ENCODE results near the gene GFRA3. TPM values are rescaled to one million over a fixed set of nuclear protein-coding genes. Genes with fewer than 3 reads are reported as not detected.

Gene GFRA3
- total and polyA plus RNA-seq, 5 experiments from 2014 or later, result not detected

DNA sequence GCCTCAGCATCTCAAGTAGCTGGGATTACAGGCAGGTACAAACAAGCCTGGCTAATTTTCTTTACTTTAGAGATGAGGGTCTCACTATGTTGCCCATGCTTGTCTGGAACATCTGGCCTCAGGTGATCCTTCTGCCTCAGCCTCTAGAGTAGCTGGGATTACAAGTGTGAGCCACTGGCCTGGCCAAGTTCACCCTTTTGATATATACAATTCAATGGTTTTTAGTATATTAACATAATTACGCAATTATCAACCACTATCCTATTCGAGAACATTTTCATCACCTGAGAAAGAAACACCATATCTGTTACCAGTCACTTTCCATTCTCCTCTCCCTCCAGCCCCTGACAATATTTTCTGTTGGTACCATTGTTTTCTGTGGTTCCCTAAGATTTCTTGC is 57.6 kb downstream of the GFRA3 start:
- Mint-ChIP-seq H3K36me3 (no peaks in the 10 kb centered on the region), H3K27me3 (peaks cover 4 to 21% (median 7%) of the 10 kb centered on the region in 5 donors), H3K27ac (no peak overlapping the region), H3K4me1 (peaks cover 9 to 17% (median 16%) of the 10 kb centered on the region in 4 donors), H3K9me3 (no peaks in the 10 kb centered on the region), H3K4me3 (no peak overlapping the region)
- POLR2A ChIA-PET, result no interaction called here
- ATAC-seq, result no peak
- no peak for DNase-seq

DNA sequence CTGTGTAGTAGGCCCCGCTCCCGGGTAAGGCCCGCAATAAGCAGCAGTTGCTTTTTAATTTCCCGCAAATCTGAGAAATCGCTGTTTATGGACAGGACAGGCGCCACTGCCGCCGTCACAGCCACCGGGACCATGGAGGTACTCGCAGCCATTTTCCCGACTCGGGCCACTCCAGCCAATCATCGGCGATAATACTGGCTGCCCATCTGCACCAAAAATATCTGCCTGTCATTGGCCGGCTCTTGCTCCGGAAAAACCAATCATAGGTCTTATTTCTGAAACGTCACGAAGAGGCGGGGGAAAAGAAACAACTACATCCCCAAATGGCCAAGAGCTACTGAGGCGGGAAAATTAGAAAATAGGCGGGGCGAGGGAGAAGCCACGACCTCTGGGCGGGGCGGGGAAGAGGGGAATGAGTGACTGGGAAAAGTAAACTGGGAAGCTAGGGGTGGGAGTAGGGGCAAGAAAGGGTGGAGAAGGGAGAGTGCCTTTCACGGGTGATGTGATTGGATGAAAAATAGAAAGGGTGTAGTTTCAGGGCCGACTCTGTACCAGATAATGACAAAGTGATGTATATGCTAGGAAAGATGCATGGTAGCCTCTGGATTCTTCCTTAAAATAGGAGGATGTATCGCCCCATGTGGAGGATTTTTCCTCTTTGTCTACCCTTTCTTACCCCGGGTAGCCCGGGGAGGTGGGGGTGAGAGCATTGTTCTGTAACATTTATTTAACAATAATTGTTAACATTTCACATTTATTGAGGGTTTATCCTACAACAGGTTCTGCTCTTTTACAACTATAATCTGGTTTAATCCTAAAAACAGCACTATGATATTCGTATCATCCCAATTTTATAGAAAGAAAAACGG is 61.0 kb downstream of the GFRA3 start, which contains the start of gene CDC23:
CDC23 (minus strand) TSS at position 163 of the 869 bp plus-strand sequence; CDS start at position 152, 11 bp downstream.
- Mint-ChIP-seq H3K36me3 (peaks cover 0 to 10% (median under 1%) of the 10 kb centered on the region in 3 donors), H3K27me3 (peaks cover 0 to 2% (median 0%) of the 10 kb centered on the region in 5 donors), H3K27ac (peak within 1 kb of the TSS; percentile 94 to 99 (median 98)), H3K9me3 (no peaks in the 10 kb centered on the region), H3K4me3 (peak within 1 kb of the TSS; percentile 95 to 100 (median 98)), H3K4me1 (peaks cover 12 to 28% (median 26%) of the 10 kb centered on the region in 4 donors)
- peak; percentile 74 to 96 (median 92) for DNase-seq
- ATAC-seq, result peak; percentile 97 to 99
- POLR2A ChIA-PET, result interaction anchor here (0.6 to 3.4 kb wide), 7 partner anchors 20 to 140 kb away, joined by 3 to 18 read pairs (median 4); partner anchors contain the start of genes BRD8, FAM53C and KIF20A

DNA sequence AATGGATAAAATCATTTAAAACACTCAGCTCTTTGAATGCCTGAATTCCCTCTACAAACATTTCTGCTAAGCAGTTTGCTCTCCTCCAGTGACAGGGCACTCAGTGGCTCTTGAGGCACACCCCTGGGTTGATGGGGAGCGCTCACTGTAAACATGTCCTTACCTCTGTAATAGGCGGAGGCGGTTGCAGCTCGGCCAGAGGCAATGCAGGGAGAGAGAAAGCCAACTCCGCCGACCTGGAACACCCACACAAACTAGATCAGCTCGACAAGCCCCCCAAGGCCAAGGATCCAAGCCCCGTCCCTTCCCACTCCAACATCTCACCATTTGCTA is 61.6 kb downstream of the GFRA3 start:
- H3K9me3 Mint-ChIP-seq, result no peaks in the 10 kb centered on the region
- peak; percentile 30 to 35 for ATAC-seq
- H3K27me3 Mint-ChIP-seq, result peaks cover 0 to 2% (median 0%) of the 10 kb centered on the region in 5 donors
- peak in 1 of 10 donors; percentile 2 for DNase-seq
- H3K4me1 Mint-ChIP-seq, result peaks cover 15 to 34% (median 30%) of the 10 kb centered on the region in 4 donors
- peak overlapping the region; percentile 95 to 100 (median 98) for H3K4me3 Mint-ChIP-seq
- peak overlapping the region; percentile 94 to 99 (median 98) for H3K27ac Mint-ChIP-seq
- POLR2A ChIA-PET, result interaction anchor here (1.3 to 3.4 kb wide), 6 partner anchors 20 to 141 kb away, joined by 3 to 18 read pairs (median 6); partner anchors contain the start of genes BRD8, FAM53C and KIF20A
- H3K36me3 Mint-ChIP-seq, result peaks cover 0 to 16% (median 4%) of the 10 kb centered on the region in 3 donors

DNA sequence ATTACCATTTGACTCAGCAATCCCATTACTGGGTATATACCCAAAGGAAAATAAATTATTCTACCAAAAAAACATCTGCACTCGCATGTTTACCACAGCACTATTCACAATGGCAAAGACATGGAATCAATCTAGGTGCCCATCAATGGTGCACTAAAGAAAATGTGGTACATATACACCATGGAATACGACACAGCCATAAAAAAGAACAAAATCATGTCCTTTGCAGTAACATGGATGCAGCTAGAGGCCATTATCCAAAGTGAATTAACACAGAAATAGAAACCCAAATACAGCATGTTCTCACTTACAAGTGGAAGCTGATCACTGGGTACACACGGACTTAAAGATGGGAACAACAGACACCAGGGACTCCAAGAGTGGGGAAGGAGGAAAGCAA is 63.4 kb downstream of the GFRA3 start:
- POLR2A ChIA-PET, result interaction anchor here (0.5 to 0.7 kb wide), 4 partner anchors 141 to 1368 kb away, joined by 3 to 4 read pairs (median 3); partner anchors contain the start of gene KDM3B
- Mint-ChIP-seq H3K27ac (peak overlapping the region in 2 of 10 donors; percentile 42 to 52), H3K9me3 (no peaks in the 10 kb centered on the region), H3K27me3 (no peaks in the 10 kb centered on the region), H3K4me1 (peaks cover 15 to 34% (median 30%) of the 10 kb centered on the region in 4 donors), H3K4me3 (peak overlapping the region in 8 of 10 donors; percentile 23 to 97 (median 64)), H3K36me3 (peaks cover 0 to 29% (median 4%) of the 10 kb centered on the region in 3 donors)
- no peak for ATAC-seq
- DNase-seq, result no peak

Other genes starting within 250 kb of the GFRA3 start
- gene FAM13B, start 241.5 kb downstream of the GFRA3 start, total RNA-seq, result 10 to 100 TPM; 68.9 to 75.3 TPM
- gene FAM13B, start 241.5 kb downstream of the GFRA3 start, polyA plus RNA-seq, result 10 to 100 TPM; 21.7 to 25.1 (median 22.3) TPM
- not detected for gene WNT8A, start 190.6 kb downstream of the GFRA3 start, total RNA-seq
- gene WNT8A, start 190.6 kb downstream of the GFRA3 start, polyA plus RNA-seq, result not detected
- not detected for gene NME5, start 135.2 kb downstream of the GFRA3 start, total RNA-seq
- gene NME5, start 135.2 kb downstream of the GFRA3 start, polyA plus RNA-seq, result not detected
- 10 to 100 TPM; 76.1 to 77.4 TPM for gene BRD8, start 96.0 kb downstream of the GFRA3 start, total RNA-seq
- gene BRD8, start 96.0 kb downstream of the GFRA3 start, polyA plus RNA-seq, result 10 to 100 TPM; 24.0 to 37.7 (median 31.8) TPM
- not detected for gene KIF20A, start 95.5 kb downstream of the GFRA3 start, total RNA-seq
- not detected for gene KIF20A, start 95.5 kb downstream of the GFRA3 start, polyA plus RNA-seq
- 10 to 100 TPM; 26.3 to 29.3 TPM for gene CDC23, start 61.3 kb downstream of the GFRA3 start, total RNA-seq
- 10 to 100 TPM; 13.7 to 24.7 (median 17.2) TPM for gene CDC23, start 61.3 kb downstream of the GFRA3 start, polyA plus RNA-seq
- gene CDC25C, start 57.2 kb upstream of the GFRA3 start, total RNA-seq, result not detected
- gene CDC25C, start 57.2 kb upstream of the GFRA3 start, polyA plus RNA-seq, result not detected
- gene FAM53C, start 63.6 kb upstream of the GFRA3 start, total RNA-seq, result 10 to 100 TPM; 28.6 to 29.6 TPM
- 10 to 100 TPM; 18.6 to 22.2 (median 20.3) TPM for gene FAM53C, start 63.6 kb upstream of the GFRA3 start, polyA plus RNA-seq
- gene KDM3B, start 78.1 kb upstream of the GFRA3 start, total RNA-seq, result 10 to 100 TPM; 84.0 to 97.5 TPM
- gene KDM3B, start 78.1 kb upstream of the GFRA3 start, polyA plus RNA-seq, result 10 to 100 TPM in 2 of 3 donors, 1 to 10 TPM in 1; 6.9 to 12.3 (median 10.6) TPM
- under 1 TPM; 0.44 to 0.75 TPM for gene REEP2, start 164.4 kb upstream of the GFRA3 start, total RNA-seq
- gene REEP2, start 164.4 kb upstream of the GFRA3 start, polyA plus RNA-seq, result under 1 TPM in 2 of 3 donors, not detected in 1; 0.28 to 0.39 TPM
- gene EGR1, start 190.9 kb upstream of the GFRA3 start, total RNA-seq, result 1 to 10 TPM; 1.8 to 2.2 TPM
- under 1 TPM in 2 of 3 donors, not detected in 1; 0.36 to 0.66 TPM for gene EGR1, start 190.9 kb upstream of the GFRA3 start, polyA plus RNA-seq

Data from naive thymus-derived CD8-positive, alpha-beta T cell (primary cell).